GM10847 (cell line): ENCODE measurements around the gene SBNO2.

Source experiments
- POLR2A ChIP-seq: IDR thresholded peaks from 2 replicates; pipeline ENCODE4 v1.6.1; 2011; ENCODE audit not compliant: insufficient read length; ENCODE audit errors: extremely low read depth

The SBNO2 gene

GRCh38 chr19:1060689-1061088 is 113.4 kb downstream of the SBNO2 start:
- TF ChIP-seq POLR2A, result no peak

- TF ChIP-seq POLR2A, result no peak
Measured at GRCh38 chr19:1058112-1058511, 116.0 kb downstream of the SBNO2 start.
